Fibroblast of gingiva (primary cell): ENCODE measurements around the gene CDH22.

Experiments used
- DNase-seq: peaks from one replicate; pipeline ENCODE4 v3.0.0-alpha.2; 2011; ENCODE audit warnings: low read depth

The CDH22 gene

DNA sequence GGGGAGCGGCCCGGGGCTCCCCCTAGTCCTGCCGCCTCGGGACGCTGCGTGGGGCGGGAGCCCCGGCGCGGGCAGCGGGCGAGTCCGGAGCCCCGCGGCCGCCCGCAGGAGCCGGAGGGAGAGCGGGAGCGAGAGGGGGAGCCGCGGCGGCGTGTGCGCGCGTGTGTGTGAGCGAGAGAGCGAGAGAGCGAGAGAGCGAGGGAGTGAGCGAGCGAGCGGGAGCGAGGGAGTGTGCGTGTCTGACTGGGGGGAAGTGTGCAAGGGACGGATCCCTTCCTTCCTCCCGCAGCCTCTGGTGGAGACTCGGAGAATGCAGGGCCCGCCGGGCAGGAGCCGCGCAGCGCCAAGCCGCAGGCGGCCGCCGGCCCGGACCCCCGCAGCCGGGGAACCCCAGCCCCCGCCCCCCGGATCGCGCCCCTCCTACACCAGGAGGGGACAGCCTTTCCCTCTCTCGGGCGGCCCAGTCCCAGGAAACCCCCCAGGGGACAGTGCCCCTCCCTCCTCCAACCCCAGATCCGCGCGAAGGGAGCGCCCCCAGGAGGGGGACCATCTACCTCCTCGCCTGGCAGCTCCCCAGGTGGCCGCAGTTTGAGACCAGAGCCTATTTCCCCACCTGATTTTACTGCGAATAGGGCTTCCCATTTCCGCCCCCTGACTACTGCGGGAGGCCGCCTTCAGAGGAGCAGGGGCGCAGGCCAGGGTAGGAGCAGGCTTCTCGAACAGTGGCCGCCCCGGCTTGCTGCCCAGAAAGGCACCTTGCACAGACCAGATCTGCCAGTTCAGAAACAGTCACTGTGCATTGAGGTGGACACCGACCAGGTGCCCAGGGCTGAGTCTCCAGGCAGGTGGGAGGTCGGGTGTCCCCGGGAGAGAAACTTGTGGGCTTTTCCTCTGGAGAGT is at the start of gene CDH22:
CDH22 (minus strand) TSS at position 241 of the 900 bp plus-strand sequence. CDS start 57,204 bp downstream, outside the sequence.
- peak; percentile 13 for DNase-seq

DNA sequence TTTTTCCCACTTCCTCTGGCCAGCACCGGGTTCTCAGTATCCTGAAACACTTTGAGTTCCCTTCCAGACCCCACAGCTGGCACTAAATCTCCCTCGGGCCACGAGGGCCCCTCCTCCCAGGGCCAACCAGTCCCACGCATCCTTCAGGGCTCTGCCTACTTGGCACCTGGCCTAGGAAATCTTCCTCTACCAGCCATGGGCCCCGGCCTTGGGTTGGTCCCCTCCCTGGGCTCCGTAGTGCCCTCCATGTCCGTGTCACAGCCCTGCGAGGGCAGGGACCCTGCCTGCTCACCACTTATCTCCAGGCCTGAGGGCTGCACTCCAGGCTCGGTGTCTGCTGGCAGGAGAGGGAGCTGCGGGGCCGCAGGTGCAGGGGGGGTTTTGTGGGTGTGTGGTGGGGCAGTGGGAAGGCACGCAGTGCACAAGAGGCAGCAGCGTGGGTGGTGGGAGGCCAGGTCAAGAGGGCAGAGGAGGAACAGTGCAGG is 48.8 kb upstream of the CDH22 start:
- DNase-seq = no peak

DNA sequence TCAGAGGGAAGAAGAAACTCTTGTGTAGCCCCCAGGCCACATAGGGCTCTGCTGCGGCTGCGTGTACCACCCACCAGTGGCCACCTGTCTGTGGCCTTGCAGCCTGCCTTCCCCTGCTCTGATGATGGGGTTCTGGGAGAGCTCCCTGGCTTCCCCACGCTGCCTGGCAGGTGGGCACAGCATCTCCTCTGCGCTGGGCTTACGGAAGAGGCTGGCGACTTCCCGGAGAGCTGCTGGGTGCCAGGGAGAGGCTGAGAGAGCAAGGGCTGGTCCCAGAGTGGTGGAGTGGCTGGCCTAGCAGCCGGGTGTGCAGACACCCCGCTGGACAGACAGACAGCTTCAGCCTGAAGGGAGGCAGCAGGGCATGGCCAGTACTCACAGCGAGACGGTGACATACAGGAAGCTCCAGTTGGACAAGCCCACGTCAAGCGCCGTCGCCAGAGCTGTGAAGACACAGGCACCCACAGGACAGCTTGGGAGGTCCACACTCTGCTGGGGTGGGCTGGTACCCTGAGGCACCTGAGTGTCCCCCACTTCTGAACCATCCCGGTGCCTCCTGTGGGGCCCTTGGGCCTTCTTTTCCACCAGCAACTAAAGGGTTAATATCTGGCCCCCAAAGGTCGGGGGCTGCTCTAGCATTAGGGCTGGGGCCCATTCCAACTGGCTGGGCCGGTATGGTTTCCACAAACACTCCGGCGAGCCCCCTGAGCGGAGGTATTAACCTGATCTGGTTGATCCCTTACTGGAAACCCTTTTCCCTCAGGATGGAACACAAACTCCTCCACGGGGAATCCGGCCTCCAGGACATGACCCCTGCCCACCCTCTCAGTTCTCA is 48.1 kb upstream of the CDH22 start:
- no peak for DNase-seq

- DNase-seq = no peak
These were observed 47.5 kb upstream of the CDH22 start for GRCh38 chr20:46355778-46356177.

DNA sequence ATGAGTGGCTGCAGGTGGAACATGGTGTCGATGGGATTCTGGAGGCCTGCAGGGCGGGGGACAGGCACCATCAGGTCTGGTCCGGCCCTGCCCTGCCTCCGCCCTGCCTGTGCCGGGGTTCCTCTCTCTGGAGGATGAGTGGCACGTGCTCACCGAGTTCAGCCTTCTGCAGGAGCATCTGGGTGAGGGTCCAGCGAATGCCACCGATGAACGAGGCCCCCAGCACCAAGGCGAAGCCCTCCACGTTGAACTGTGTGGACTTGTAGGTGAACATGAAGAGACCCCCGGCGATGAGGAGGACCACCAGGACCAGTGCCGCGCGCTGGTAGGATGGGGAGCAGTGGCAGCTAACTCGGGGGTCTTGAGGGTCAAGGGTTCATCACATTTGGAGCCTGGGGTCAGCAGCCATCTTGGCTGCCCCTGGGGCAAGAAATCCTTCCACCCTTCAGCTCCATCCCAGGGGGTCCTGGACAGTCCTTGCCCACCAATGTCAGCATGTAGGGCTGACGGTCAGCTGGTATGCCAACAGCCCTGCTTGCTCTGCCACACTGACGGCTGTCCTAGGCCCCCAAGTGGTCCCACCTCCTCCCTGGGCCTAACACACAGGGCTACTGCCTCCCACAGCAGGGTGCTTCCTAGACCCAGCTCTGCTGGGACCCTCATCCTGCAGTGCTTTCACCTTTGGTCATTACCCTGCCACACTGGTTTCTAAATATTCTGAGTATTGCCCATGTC is 46.8 kb upstream of the CDH22 start:
- DNase-seq = no peak

DNA sequence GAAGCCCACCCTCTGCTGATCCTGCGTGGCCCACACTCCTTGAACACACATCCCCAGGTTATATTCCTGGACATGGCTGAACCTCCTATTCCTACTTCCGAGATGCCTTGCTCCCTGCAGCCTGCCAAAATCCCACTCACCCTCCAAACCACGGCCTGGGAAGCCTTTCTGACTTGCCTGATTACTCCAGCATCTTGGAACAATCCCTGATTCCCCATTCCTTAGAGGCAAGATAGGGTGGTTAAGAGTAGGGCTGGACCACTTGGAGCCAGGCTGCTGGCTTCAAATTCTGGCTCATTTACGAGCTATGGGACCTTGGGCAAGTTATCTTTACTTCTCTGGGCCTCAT is 45.9 kb upstream of the CDH22 start:
- no peak for DNase-seq

DNA sequence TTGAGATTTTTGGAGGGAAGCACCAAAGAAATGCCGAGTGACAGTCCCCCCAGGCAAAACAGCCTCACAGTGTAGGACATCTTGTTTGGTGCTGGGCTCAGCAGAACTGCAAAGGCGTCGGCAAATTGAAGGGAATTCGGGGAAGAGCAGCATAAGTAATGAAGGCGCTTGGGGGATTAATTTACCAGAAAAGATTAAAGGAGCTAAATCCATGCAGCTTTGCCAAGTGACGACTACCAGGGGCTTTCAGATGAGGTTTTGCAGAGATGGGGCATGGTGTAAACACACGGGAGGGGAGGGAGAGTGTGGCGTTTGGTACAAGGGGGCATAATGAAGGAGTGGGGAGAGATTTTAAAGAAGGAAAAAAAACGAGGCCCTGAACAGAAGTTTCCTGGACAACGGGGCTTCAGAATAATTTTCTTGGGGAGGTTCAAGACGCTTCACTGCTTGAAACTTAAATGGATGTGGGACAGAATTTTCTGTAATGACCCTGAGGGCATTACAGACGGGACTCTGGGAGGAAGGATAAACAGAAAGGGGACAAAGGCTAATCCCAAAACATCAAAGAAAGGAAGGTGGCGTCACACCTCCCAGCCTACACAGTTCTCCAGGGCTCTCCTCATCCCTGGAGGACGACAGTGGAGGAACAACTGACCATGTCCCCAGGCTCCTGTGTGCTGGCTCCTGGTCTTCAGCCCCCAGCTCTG is 45.4 kb upstream of the CDH22 start:
- DNase-seq = no peak

GRCh38 chr20:46352370-46352938 is 44.2 kb upstream of the CDH22 start:
- no peak for DNase-seq

DNA sequence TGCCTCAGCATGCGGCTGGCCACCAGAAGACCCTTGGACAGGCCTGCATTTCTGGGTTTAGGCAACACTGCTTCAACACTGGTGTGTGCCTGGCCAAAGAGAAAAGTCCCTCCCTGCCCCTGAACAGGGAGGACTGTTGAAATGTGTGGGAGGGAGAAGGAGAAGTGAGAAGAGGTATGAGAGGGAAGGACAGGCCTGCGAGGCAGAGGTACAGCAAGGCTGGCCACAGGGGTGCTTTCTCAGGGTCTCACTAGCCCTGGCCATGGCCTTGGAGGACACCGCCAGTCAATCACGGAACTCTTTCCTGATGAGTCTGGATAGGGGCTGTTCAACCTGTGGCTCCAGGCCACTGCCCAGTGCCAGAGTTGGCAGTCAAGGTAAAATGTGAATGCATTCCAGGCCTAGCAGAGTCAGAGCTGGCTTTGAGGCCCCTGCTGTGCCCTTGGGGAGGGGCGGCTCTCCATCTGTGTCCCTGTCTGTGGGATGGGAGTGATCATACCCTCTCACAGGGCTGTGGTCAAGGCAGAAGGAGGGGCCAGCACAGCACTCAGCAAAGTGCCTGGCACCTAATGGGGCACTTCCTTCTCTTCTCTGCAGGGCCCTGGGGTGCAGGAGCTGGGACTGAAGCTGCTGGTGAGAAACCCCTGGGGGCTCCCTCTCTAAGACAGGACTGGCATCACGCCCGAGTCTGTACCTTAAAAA is 43.2 kb upstream of the CDH22 start:
- DNase-seq = no peak

GRCh38 chr20:46350986-46351267 is 42.6 kb upstream of the CDH22 start:
- no peak for DNase-seq

DNA sequence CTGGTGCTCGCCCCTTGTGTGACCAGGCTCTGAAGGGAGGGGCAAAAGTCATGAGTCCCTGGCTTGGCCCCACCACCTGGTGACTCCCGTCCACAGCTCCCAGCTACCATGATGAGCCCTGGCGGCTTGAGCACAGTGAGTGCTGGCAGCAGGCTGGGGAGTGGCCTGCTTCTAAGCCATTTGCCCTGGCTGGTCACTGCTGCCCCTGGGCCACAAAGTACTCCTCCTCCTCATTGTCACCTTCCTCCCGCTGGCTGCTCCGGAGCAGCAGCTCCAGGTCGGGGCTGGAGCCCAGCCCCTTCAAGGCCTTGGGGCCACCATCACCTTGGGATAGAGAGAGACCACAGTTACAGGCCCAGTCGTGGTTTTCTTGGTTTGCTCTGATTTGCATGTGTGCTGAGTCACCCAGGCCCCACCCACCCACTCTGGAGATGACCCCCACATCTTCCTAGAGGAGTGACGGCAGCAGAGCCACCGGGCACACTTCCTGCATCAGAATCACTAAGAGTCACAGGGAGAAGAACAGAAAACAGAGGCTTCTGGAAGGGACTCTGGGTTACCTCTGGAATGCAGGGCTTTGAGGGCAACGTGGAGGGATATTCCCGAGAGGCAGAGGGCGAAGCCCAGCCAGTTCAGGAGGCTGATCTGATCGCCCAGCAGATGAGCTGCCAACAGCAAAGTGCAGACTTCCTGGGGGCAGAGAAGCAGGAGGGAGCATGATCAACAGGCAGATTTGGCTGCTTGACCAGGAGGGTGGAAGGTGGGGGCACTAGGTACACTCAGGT is 42.1 kb upstream of the CDH22 start:
- peak; percentile 84 for DNase-seq

DNA sequence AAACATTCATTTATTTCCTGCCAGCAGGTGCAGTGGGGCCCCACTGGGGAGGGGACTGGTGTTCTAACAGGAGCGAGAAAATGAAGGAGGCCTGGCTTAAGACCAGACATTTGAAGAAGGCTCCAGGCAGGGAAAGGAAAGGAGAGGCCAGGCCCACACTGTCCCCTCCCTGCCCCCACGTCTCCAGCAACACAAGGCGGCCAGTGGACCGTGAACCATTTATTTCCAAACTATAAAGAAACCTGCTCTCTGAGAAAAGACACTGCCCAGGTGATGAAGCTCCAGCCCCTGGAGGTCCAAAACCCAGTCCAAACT is 41.4 kb upstream of the CDH22 start:
- DNase-seq = no peak

- peak; percentile 30 for DNase-seq
These were observed 40.9 kb upstream of the CDH22 start for GRCh38 chr20:46349035-46349741.

GRCh38 chr20:46347841-46348803 is 39.8 kb upstream of the CDH22 start:
- DNase-seq = peak; percentile 34

DNA sequence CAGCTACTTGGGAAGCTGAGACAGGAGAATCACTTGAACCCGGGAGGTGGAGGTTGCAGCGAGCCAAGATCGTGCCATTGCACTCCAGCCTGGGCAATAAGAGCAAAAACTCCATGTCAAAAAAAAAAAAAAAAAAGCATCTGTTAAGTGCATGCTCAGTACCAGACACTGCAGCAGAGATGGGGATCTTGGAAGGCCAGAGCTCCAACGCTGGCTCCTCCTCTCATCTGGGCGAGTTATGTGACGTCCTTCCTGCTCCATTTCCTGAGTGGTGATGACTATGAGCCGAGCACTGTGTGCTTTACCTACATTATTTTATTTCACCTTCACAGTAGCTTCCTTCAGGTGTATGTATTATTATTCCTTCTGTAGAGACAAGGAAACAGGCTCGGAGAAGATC is 38.5 kb upstream of the CDH22 start:
- DNase-seq = no peak

GRCh38 chr20:46344488-46345162 is 36.3 kb upstream of the CDH22 start:
- no peak for DNase-seq

DNA sequence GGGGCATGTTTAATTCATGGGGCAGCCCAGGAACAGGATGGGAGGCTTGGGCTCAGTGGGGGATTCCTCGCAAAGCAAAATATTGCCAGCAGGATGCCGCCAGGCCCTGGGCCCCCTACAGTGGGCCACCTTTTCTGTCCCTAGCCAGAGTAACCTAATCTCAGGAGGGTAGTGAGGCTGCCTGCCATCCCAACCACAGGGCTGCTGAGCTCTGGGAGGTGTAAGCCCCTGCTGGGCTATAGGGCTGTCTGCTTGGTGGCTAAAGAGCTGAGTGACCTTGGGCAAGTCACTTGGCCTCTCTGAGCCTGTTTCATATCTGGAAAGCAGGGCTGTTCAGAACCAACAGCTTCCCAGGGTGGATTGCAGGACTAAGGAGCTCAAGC is 35.7 kb upstream of the CDH22 start:
- no peak for DNase-seq
